Measurements from ENCODE around the gene SYDE2. TPM values are rescaled to one million over a fixed set of nuclear protein-coding genes. Genes with fewer than 3 reads are reported as not detected.

SYDE2 gene
- total and polyA plus RNA-seq, 9 of the 15 experiments (the other 6 are each of a cell fraction or from before 2014, with no cell fraction given) = 0.39 to 8.7 (median 4.5) TPM

DNA sequence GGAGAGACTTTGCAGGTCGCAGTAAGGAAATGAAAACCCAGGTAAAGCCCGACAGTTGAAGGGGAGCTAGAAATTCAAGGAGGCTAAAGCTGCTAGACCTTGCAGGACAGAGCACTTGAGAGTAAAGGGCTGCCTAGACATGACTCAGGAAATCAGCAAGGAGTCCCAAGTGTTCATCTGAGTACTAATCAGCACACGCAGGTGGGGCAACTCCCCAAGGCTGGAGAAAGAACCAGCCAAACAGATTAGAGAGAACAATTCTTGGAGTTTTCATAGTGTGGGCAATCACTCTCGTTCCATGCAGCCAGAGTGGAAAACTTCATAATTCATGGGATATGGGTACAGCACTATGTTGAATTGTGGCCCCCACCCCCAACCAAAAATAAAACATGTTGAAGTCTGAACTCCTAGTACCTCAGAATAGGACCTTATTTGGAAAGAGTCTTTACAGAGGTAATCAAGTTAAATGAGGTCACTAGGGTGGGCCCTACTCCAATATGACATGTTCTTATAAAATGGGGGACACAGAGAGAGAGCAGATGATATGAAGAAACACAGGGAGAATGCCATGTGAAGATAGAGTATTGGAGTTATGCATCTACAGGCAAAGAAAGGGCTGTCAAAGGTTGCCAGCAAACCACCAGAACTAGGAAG is 28.0 kb downstream of the SYDE2 start (continued):
- TF ChIP-seq AFF4 (CRISPR knock-in tag; IDR thresholded peaks at IDR 0.05) (no peak), DNMT1 (IDR thresholded peaks at IDR 0.05) (no peak), NR1H2 (CRISPR knock-in tag; IDR thresholded peaks at IDR 0.05) (no peak), ZNF184 (CRISPR knock-in tag; IDR thresholded peaks at IDR 0.05) (no peak), ZNF830 (CRISPR knock-in tag; IDR thresholded peaks at IDR 0.05) (no peak), ZNF384 (IDR thresholded peaks at IDR 0.05; ENCODE audit: low read depth, low read length) (no peak), RFX7 (CRISPR knock-in tag; IDR thresholded peaks at IDR 0.05) (no peak), TEAD4 (IDR thresholded peaks at IDR 0.05; ENCODE audit: low read length) (peak; percentile 78), TEAD4 (CRISPR knock-in tag; IDR thresholded peaks at IDR 0.05; ENCODE audit: borderline replicate concordance) (no peak), ZNF280B (CRISPR knock-in tag; IDR thresholded peaks at IDR 0.05) (no peak), EP400 (IDR thresholded peaks at IDR 0.05) (no peak), OTX1 (CRISPR knock-in tag; IDR thresholded peaks at IDR 0.05) (no peak), ZC3H4 (CRISPR knock-in tag; IDR thresholded peaks at IDR 0.05; ENCODE audit: borderline replicate concordance) (no peak), NEUROD1 (IDR thresholded peaks at IDR 0.05; ENCODE audit: borderline replicate concordance, low read depth, low read length, partially characterized antibody) (no peak), MBD1 (CRISPR knock-in tag; IDR thresholded peaks at IDR 0.05) (no peak), ZFP36 (IDR thresholded peaks at IDR 0.05; ENCODE audit: low read depth, low read length, partially characterized antibody) (no peak), FOXP1 (CRISPR knock-in tag; IDR thresholded peaks at IDR 0.05) (no peak), CCNT2 (IDR thresholded peaks at IDR 0.05; ENCODE audit: borderline replicate concordance, extremely low read depth, insufficient read length, low read depth, low read length) (no peak), TCF7L2 (IDR thresholded peaks at IDR 0.05; ENCODE audit: low read depth, low read length) (no peak), PTTG1 (tag; IDR thresholded peaks at IDR 0.05; ENCODE audit: low read depth) (no peak)
